ENCODE results near the gene STAMBPL1.

Gene STAMBPL1

GRCh38 chr10:88949051-88949450 is 69.0 kb downstream of the STAMBPL1 start:
- no peak for DNase-seq (ENCODE audit: low spot score in 2 of 2)
- Mint-ChIP-seq H3K4me3 (no peak overlapping the region), H3K9me3 (peaks cover 3% of the 10 kb centered on the region), H3K36me3 (peaks cover 15% of the 10 kb centered on the region), H3K27me3 (no peaks in the 10 kb centered on the region), H3K4me1 (peaks cover 8% of the 10 kb centered on the region), H3K27ac (no peak overlapping the region)
- ATAC-seq (ENCODE audit: low read depth) = no peak

GRCh38 chr10:88949912-88950837 is 70.1 kb downstream of the STAMBPL1 start:
- H3K36me3 Mint-ChIP-seq = peaks cover 15% of the 10 kb centered on the region
- no peak overlapping the region for H3K4me3 Mint-ChIP-seq
- H3K27ac Mint-ChIP-seq = no peak overlapping the region
- peaks cover 5% of the 10 kb centered on the region for H3K4me1 Mint-ChIP-seq
- H3K9me3 Mint-ChIP-seq = peaks cover 3% of the 10 kb centered on the region
- no peak for DNase-seq (ENCODE audit: low spot score in 2 of 2)
- H3K27me3 Mint-ChIP-seq = no peaks in the 10 kb centered on the region
- ATAC-seq (ENCODE audit: low read depth) = no peak

GRCh38 chr10:88952647-88953111 is 72.6 kb downstream of the STAMBPL1 start, which contains the start of gene ACTA2:
ACTA2 (minus strand) TSS chr10:88952773; CDS start chr10:88948930, 3,843 bp downstream.
- no peak within 1 kb of the TSS for H3K4me3 Mint-ChIP-seq
- no peaks in the 10 kb centered on the region for H3K27me3 Mint-ChIP-seq
- H3K4me1 Mint-ChIP-seq = no peaks in the 10 kb centered on the region
- peaks cover 3% of the 10 kb centered on the region for H3K9me3 Mint-ChIP-seq
- DNase-seq (ENCODE audit: low spot score in 2 of 2) (no peak), ATAC-seq (ENCODE audit: low read depth) (no peak)
- peak within 1 kb of the TSS; percentile 60 for H3K27ac Mint-ChIP-seq
- H3K36me3 Mint-ChIP-seq = peaks cover 15% of the 10 kb centered on the region

- ATAC-seq (ENCODE audit: low read depth) = no peak
These were observed 73.6 kb downstream of the STAMBPL1 start for GRCh38 chr10:88953662-88954061.

GRCh38 chr10:88954458-88955083 is 74.5 kb downstream of the STAMBPL1 start:
- no peak overlapping the region for H3K27ac Mint-ChIP-seq
- H3K36me3 Mint-ChIP-seq = peaks cover 15% of the 10 kb centered on the region
- H3K4me1 Mint-ChIP-seq = no peaks in the 10 kb centered on the region
- ATAC-seq (ENCODE audit: low read depth) (no peak), DNase-seq (ENCODE audit: low spot score in 2 of 2) (no peak)
- H3K27me3 Mint-ChIP-seq = no peaks in the 10 kb centered on the region
- no peak overlapping the region for H3K4me3 Mint-ChIP-seq
- peaks cover 3% of the 10 kb centered on the region for H3K9me3 Mint-ChIP-seq

More at GRCh38 chr10:88953662-88954061, 73.6 kb downstream of the STAMBPL1 start:
- Mint-ChIP-seq H3K36me3 (peaks cover 15% of the 10 kb centered on the region), H3K27ac (peak overlapping the region; percentile 60), H3K4me3 (no peak overlapping the region), H3K4me1 (no peaks in the 10 kb centered on the region), H3K27me3 (no peaks in the 10 kb centered on the region), H3K9me3 (peaks cover 3% of the 10 kb centered on the region)
- DNase-seq (ENCODE audit: low spot score in 2 of 2) = no peak

GRCh38 chr10:88957381-88957780 is 77.3 kb downstream of the STAMBPL1 start:
- H3K27me3 Mint-ChIP-seq = no peaks in the 10 kb centered on the region
- no peak overlapping the region for H3K27ac Mint-ChIP-seq
- no peaks in the 10 kb centered on the region for H3K4me1 Mint-ChIP-seq
- ATAC-seq (ENCODE audit: low read depth) (no peak), DNase-seq (ENCODE audit: low spot score in 2 of 2) (no peak)
- no peak overlapping the region for H3K4me3 Mint-ChIP-seq
- H3K36me3 Mint-ChIP-seq = peaks cover 4% of the 10 kb centered on the region
- H3K9me3 Mint-ChIP-seq = peaks cover 3% of the 10 kb centered on the region

- Mint-ChIP-seq H3K36me3 (peaks cover 5% of the 10 kb centered on the region), H3K9me3 (peaks cover 2% of the 10 kb centered on the region), H3K4me3 (no peak overlapping the region), H3K27me3 (no peaks in the 10 kb centered on the region), H3K27ac (no peak overlapping the region), H3K4me1 (no peaks in the 10 kb centered on the region)
- DNase-seq (ENCODE audit: low spot score in 2 of 2) (no peak), ATAC-seq (ENCODE audit: low read depth) (no peak)
These were observed 78.7 kb downstream of the STAMBPL1 start for GRCh38 chr10:88958721-88959120.

- no peaks in the 10 kb centered on the region for H3K9me3 Mint-ChIP-seq
- H3K36me3 Mint-ChIP-seq = peaks cover 3% of the 10 kb centered on the region
- no peak overlapping the region for H3K27ac Mint-ChIP-seq
- no peaks in the 10 kb centered on the region for H3K27me3 Mint-ChIP-seq
- no peaks in the 10 kb centered on the region for H3K4me1 Mint-ChIP-seq
- ATAC-seq (ENCODE audit: low read depth) (no peak), DNase-seq (ENCODE audit: low spot score in 2 of 2) (no peak)
- H3K4me3 Mint-ChIP-seq = no peak overlapping the region
These were observed 80.8 kb downstream of the STAMBPL1 start for GRCh38 chr10:88960802-88961201.

GRCh38 chr10:88961266-88961665 is 81.2 kb downstream of the STAMBPL1 start:
- Mint-ChIP-seq H3K9me3 (no peaks in the 10 kb centered on the region), H3K27me3 (no peaks in the 10 kb centered on the region), H3K27ac (no peak overlapping the region), H3K36me3 (peaks cover 3% of the 10 kb centered on the region), H3K4me1 (no peaks in the 10 kb centered on the region), H3K4me3 (no peak overlapping the region)
- no peak for ATAC-seq (ENCODE audit: low read depth)
- DNase-seq (ENCODE audit: low spot score in 2 of 2) = no peak

GRCh38 chr10:88962336-88962735 is 82.3 kb downstream of the STAMBPL1 start:
- Mint-ChIP-seq H3K4me1 (no peaks in the 10 kb centered on the region), H3K9me3 (no peaks in the 10 kb centered on the region), H3K4me3 (no peak overlapping the region), H3K27ac (no peak overlapping the region), H3K27me3 (no peaks in the 10 kb centered on the region), H3K36me3 (peaks cover 3% of the 10 kb centered on the region)
- DNase-seq (ENCODE audit: low spot score in 2 of 2) (no peak), ATAC-seq (ENCODE audit: low read depth) (no peak)

GRCh38 chr10:88963318-88963717 is 83.3 kb downstream of the STAMBPL1 start:
- H3K4me1 Mint-ChIP-seq = no peaks in the 10 kb centered on the region
- no peaks in the 10 kb centered on the region for H3K9me3 Mint-ChIP-seq
- no peak for DNase-seq (ENCODE audit: low spot score in 2 of 2)
- peaks cover 3% of the 10 kb centered on the region for H3K36me3 Mint-ChIP-seq
- no peaks in the 10 kb centered on the region for H3K27me3 Mint-ChIP-seq
- no peak overlapping the region for H3K4me3 Mint-ChIP-seq
- no peak for ATAC-seq (ENCODE audit: low read depth)
- H3K27ac Mint-ChIP-seq = no peak overlapping the region

GRCh38 chr10:88964360-88964759 is 84.3 kb downstream of the STAMBPL1 start:
- H3K4me3 Mint-ChIP-seq = no peak overlapping the region
- DNase-seq (ENCODE audit: low spot score in 2 of 2) (no peak), ATAC-seq (ENCODE audit: low read depth) (no peak)
- no peak overlapping the region for H3K27ac Mint-ChIP-seq
- H3K27me3 Mint-ChIP-seq = no peaks in the 10 kb centered on the region
- no peaks in the 10 kb centered on the region for H3K4me1 Mint-ChIP-seq
- no peaks in the 10 kb centered on the region for H3K9me3 Mint-ChIP-seq
- H3K36me3 Mint-ChIP-seq = peaks cover 3% of the 10 kb centered on the region

- Mint-ChIP-seq H3K9me3 (no peaks in the 10 kb centered on the region), H3K4me1 (no peaks in the 10 kb centered on the region), H3K36me3 (peaks cover 3% of the 10 kb centered on the region), H3K27ac (no peak overlapping the region), H3K4me3 (no peak overlapping the region), H3K27me3 (no peaks in the 10 kb centered on the region)
- no peak for DNase-seq (ENCODE audit: low spot score in 2 of 2)
- ATAC-seq (ENCODE audit: low read depth) = no peak
These were observed 84.9 kb downstream of the STAMBPL1 start for GRCh38 chr10:88964869-88965415.

GRCh38 chr10:88966797-88967196 is 86.8 kb downstream of the STAMBPL1 start:
- ATAC-seq (ENCODE audit: low read depth) = no peak
- H3K27ac Mint-ChIP-seq = no peak overlapping the region
- peaks cover 3% of the 10 kb centered on the region for H3K36me3 Mint-ChIP-seq
- H3K4me1 Mint-ChIP-seq = no peaks in the 10 kb centered on the region
- H3K9me3 Mint-ChIP-seq = no peaks in the 10 kb centered on the region
- no peak for DNase-seq (ENCODE audit: low spot score in 2 of 2)
- H3K27me3 Mint-ChIP-seq = no peaks in the 10 kb centered on the region
- H3K4me3 Mint-ChIP-seq = no peak overlapping the region
